GM19438 (cell line): ENCODE measurements around the gene KIAA1549.
A peak's percentile ranks its signal among the peaks of the same experiment; 100 is the strongest.
"Not testable (repeated sequence)": the region's sequence is repeated elsewhere in the genome, so short reads cannot be mapped to it uniquely, and the experiment has no call there.

Source experiments
- ATAC-seq: cut with Tn5 transposase; IDR thresholded peaks from one replicate; pipeline ENCODE4 v1.9.1; 2021; ENCODE audit warnings: low read depth; ENCODE audit not compliant: unreplicated experiment

Gene KIAA1549

GRCh38 chr7:138945821-138946220 is 35.4 kb downstream of the KIAA1549 start:
- ATAC-seq: no peak

GRCh38 chr7:138945154-138945553 is 36.0 kb downstream of the KIAA1549 start:
- ATAC-seq: no peak

GRCh38 chr7:138944592-138944991 is 36.6 kb downstream of the KIAA1549 start:
- ATAC-seq: no peak

GRCh38 chr7:138943061-138943460 is 38.1 kb downstream of the KIAA1549 start:
- ATAC-seq: no peak

- ATAC-seq: no peak
These were observed 39.6 kb downstream of the KIAA1549 start for GRCh38 chr7:138941545-138941944.

- ATAC-seq: not testable (repeated sequence)
These were observed 40.6 kb downstream of the KIAA1549 start for GRCh38 chr7:138940602-138941001.

- no peak for ATAC-seq
These were observed 43.7 kb downstream of the KIAA1549 start for GRCh38 chr7:138937484-138937883.

- ATAC-seq: no peak
These were observed 45.7 kb downstream of the KIAA1549 start for GRCh38 chr7:138935465-138936011.

GRCh38 chr7:138934861-138935260 is 46.3 kb downstream of the KIAA1549 start:
- no peak for ATAC-seq

- no peak for ATAC-seq
These were observed 46.8 kb downstream of the KIAA1549 start for GRCh38 chr7:138934367-138934766.

GRCh38 chr7:138932870-138933269 is 48.3 kb downstream of the KIAA1549 start:
- ATAC-seq: no peak

GRCh38 chr7:138932427-138932826 is 48.8 kb downstream of the KIAA1549 start:
- no peak for ATAC-seq

GRCh38 chr7:138929969-138930368 is 51.2 kb downstream of the KIAA1549 start:
- no peak for ATAC-seq

- ATAC-seq: peak; percentile 13
These were observed 55.0 kb downstream of the KIAA1549 start for GRCh38 chr7:138926241-138926612.

GRCh38 chr7:138924501-138925225 is 56.5 kb downstream of the KIAA1549 start:
- ATAC-seq: no peak

GRCh38 chr7:138921277-138921676 is 59.9 kb downstream of the KIAA1549 start:
- no peak for ATAC-seq

- no peak for ATAC-seq
These were observed 61.3 kb downstream of the KIAA1549 start for GRCh38 chr7:138919911-138920310.

- ATAC-seq: no peak
These were observed 62.0 kb downstream of the KIAA1549 start for GRCh38 chr7:138919216-138919615.

- ATAC-seq: no peak
These were observed 62.4 kb downstream of the KIAA1549 start for GRCh38 chr7:138918756-138919155.

- ATAC-seq: no peak
These were observed 63.0 kb downstream of the KIAA1549 start for GRCh38 chr7:138918176-138918575.

GRCh38 chr7:138917771-138918170 is 63.4 kb downstream of the KIAA1549 start:
- no peak for ATAC-seq

GRCh38 chr7:138916731-138917130 is 64.5 kb downstream of the KIAA1549 start:
- ATAC-seq: no peak
